Neutrophil (primary cell): ENCODE measurements around the gene B4GALT1.
A peak's percentile ranks its signal among the peaks of the same experiment; 100 is the strongest.

Experiments
- H3K27ac ChIP-seq: fragments of 200-600 bp; sonication (generic); 2 replicates; pipeline ENCODE4 v1.5.1; 2016; ENCODE audit warnings: mild to moderate bottlenecking, moderate library complexity
- H3K27me3 ChIP-seq: fragments of 200-600 bp; sonication (generic); 2 replicates; pipeline ENCODE4 v1.6.0; 2016; ENCODE audit warnings: mild to moderate bottlenecking
- H3K36me3 ChIP-seq: fragments of 200-600 bp; sonication (generic); 2 replicates; pipeline ENCODE4 v1.5.1; 2017
- H3K4me1 ChIP-seq, 2 experiments: fragments of 200-600 bp in 1 of 2; sonication (generic) in 1 of 2; 1 replicate in 1 of 2; 2 replicates in 1 of 2; pipeline versions ENCODE4 v1.5.1 to v1.6.1; 2013 to 2016; ENCODE audit warnings: low read depth in 1 of 2, low read length in 1 of 2, mild to moderate bottlenecking in 1 of 2, moderate library complexity in 1 of 2; ENCODE audit not compliant: control insufficient read depth in 1 of 2, insufficient read depth in 1 of 2
- H3K4me3 ChIP-seq, 2 experiments: fragments of 200-600 bp in 1 of 2; sonication (generic) in 1 of 2; 1 replicate in 1 of 2; 2 replicates in 1 of 2; pipeline ENCODE4 v1.5.1; 2013 to 2016; ENCODE audit warnings: low read depth in 1 of 2, low read length in 1 of 2, mild to moderate bottlenecking in 1 of 2, moderate library complexity in 1 of 2
- H3K9me3 ChIP-seq: fragments of 200-600 bp; sonication (generic); 2 replicates; pipeline ENCODE4 v1.5.1; 2016
- CTCF ChIP-seq: fragments of 200-600 bp; sonication (generic); IDR thresholded peaks from 2 replicates; pipeline ENCODE4 v1.5.1; 2016; ENCODE audit warnings: antibody characterized with exemption

The B4GALT1 gene

GRCh38 chr9:33129886-33130881 lies 37.0 kb downstream of the B4GALT1 start:
- H3K4me1 ChIP-seq, result peaks cover 43 to 49% of the 10 kb centered on the region in 2 experiments
- peak overlapping the region; percentile 80 for H3K27ac ChIP-seq
- no peak for TF ChIP-seq CTCF
- H3K36me3 ChIP-seq, result peaks cover 59% of the 10 kb centered on the region
- H3K9me3 ChIP-seq, result no peaks in the 10 kb centered on the region
- peak overlapping the region in 1 of 2 experiments; percentile 12 for H3K4me3 ChIP-seq
- H3K27me3 ChIP-seq, result no peaks in the 10 kb centered on the region

GRCh38 chr9:33129251-33129885 lies 37.8 kb downstream of the B4GALT1 start:
- Histone ChIP-seq H3K36me3 (peaks cover 56% of the 10 kb centered on the region), H3K4me1 (peaks cover 37 to 44% of the 10 kb centered on the region in 2 experiments), H3K4me3 (peak overlapping the region in 1 of 2 experiments; percentile 12), H3K9me3 (no peaks in the 10 kb centered on the region), H3K27ac (peak overlapping the region; percentile 80), H3K27me3 (no peaks in the 10 kb centered on the region)
- TF ChIP-seq CTCF, result no peak

- peaks cover 52% of the 10 kb centered on the region for H3K36me3 ChIP-seq
Measured at GRCh38 chr9:33128570-33128969, 38.6 kb downstream of the B4GALT1 start.

GRCh38 chr9:33127881-33128280 lies 39.3 kb downstream of the B4GALT1 start:
- no peak for TF ChIP-seq CTCF
- H3K36me3 ChIP-seq, result peaks cover 45% of the 10 kb centered on the region
- H3K4me1 ChIP-seq, result peaks cover 37 to 44% of the 10 kb centered on the region in 2 experiments
- H3K27me3 ChIP-seq, result no peaks in the 10 kb centered on the region
- peak overlapping the region; percentile 27 for H3K27ac ChIP-seq
- H3K9me3 ChIP-seq, result no peaks in the 10 kb centered on the region
- H3K4me3 ChIP-seq, result no peak overlapping the region

More at GRCh38 chr9:33128570-33128969, 38.6 kb downstream of the B4GALT1 start:
- TF ChIP-seq CTCF, result no peak
- H3K27me3 ChIP-seq, result no peaks in the 10 kb centered on the region
- H3K27ac ChIP-seq, result no peak overlapping the region
- H3K9me3 ChIP-seq, result no peaks in the 10 kb centered on the region
- H3K4me1 ChIP-seq, result peaks cover 37 to 44% of the 10 kb centered on the region in 2 experiments
- no peak overlapping the region for H3K4me3 ChIP-seq

GRCh38 chr9:33125871-33126823 lies 41.0 kb downstream of the B4GALT1 start:
- H3K27ac ChIP-seq, result peak overlapping the region; percentile 80
- peaks cover 34% of the 10 kb centered on the region for H3K36me3 ChIP-seq
- H3K4me1 ChIP-seq, result peaks cover 33 to 41% of the 10 kb centered on the region in 2 experiments
- H3K9me3 ChIP-seq, result no peaks in the 10 kb centered on the region
- no peak overlapping the region for H3K4me3 ChIP-seq
- TF ChIP-seq CTCF, result no peak
- no peaks in the 10 kb centered on the region for H3K27me3 ChIP-seq
